ENCODE measurements around the gene ADAMTS7.
"Not testable (repeated sequence)": the region's sequence is repeated elsewhere in the genome, so short reads cannot be mapped to it uniquely, and the experiment has no call there.

GRCh38 chr15:78754637-78755280 is 56.5 kb downstream of the ADAMTS7 start:
- TF ChIP-seq CTCF, POLR2A (IDR thresholded peaks at IDR 0.05): not testable (repeated sequence)
